GM23338 (cell line): ENCODE measurements around the gene FTH1. TPM values are rescaled to one million over a fixed set of nuclear protein-coding genes. Genes with fewer than 3 reads are reported as not detected.

Experiments used
- ATAC-seq: fragments of 200-7000 bp; cut with Tn5 transposase; 3 replicates; pipeline ENCODE4 v1.9.1; 2020
- DNase-seq: peaks from one replicate; pipeline ENCODE4 v3.0.0-alpha.2; 2015; ENCODE audit warnings: low spot score
- H2AFZ ChIP-seq: fragments of 200-600 bp; sonication (generic); 2 replicates; pipeline ENCODE4 v1.8.0; 2016; ENCODE audit warnings: antibody characterized with exemption, mild to moderate bottlenecking, moderate library complexity
- H3F3A ChIP-seq: fragments of 200-600 bp; sonication (generic); replicated peaks from 2 replicates; pipeline ENCODE4 v1.8.0; 2017; ENCODE audit warnings: antibody characterized with exemption, mixed run types, low read depth
- H3K27ac ChIP-seq: fragments of 200-600 bp; sonication (generic); 2 replicates; pipeline ENCODE4 v1.6.1; 2016; ENCODE audit warnings: low read depth
- H3K27me3 ChIP-seq: fragments of 200-600 bp; sonication (generic); 2 replicates; pipeline ENCODE4 v1.8.0; 2016; ENCODE audit warnings: mild to moderate bottlenecking, mixed run types, moderate library complexity; ENCODE audit not compliant: insufficient read depth
- H3K36me3 ChIP-seq: fragments of 200-600 bp; sonication (generic); 2 replicates; pipeline ENCODE4 v1.8.0; 2016; ENCODE audit warnings: mild to moderate bottlenecking; ENCODE audit not compliant: insufficient read depth
- H3K4me1 ChIP-seq: fragments of 200-600 bp; sonication (generic); 2 replicates; pipeline ENCODE4 v1.8.0; 2016; ENCODE audit warnings: mild to moderate bottlenecking, moderate library complexity; ENCODE audit not compliant: insufficient read depth
- H3K4me2 ChIP-seq: fragments of 200-600 bp; sonication (generic); 2 replicates; pipeline ENCODE4 v1.7.1; 2017; ENCODE audit warnings: mixed run types
- H3K4me3 ChIP-seq: fragments of 200-600 bp; sonication (generic); 2 replicates; pipeline ENCODE4 v1.6.1; 2016; ENCODE audit warnings: mixed run types
- H3K79me2 ChIP-seq: fragments of 200-600 bp; sonication (generic); replicated peaks from 2 replicates; pipeline ENCODE4 v1.8.0; 2017; ENCODE audit warnings: mild to moderate bottlenecking; ENCODE audit not compliant: insufficient read depth
- H3K9me2 ChIP-seq: fragments of 200-600 bp; sonication (generic); 2 replicates; pipeline ENCODE4 v1.8.0; 2017; ENCODE audit not compliant: insufficient read depth
- H4K20me1 ChIP-seq: fragments of 200-600 bp; sonication (generic); replicated peaks from 2 replicates; pipeline ENCODE4 v1.8.0; 2017; ENCODE audit warnings: mild to moderate bottlenecking; ENCODE audit not compliant: insufficient read depth
- H3K27ac Mint-ChIP-seq: 2 replicates; pipeline ENCODE4 v1.8.0; 2020; ENCODE audit warnings: inconsistent platforms, mild to moderate bottlenecking, moderate library complexity, mixed read lengths
- H3K27me3 Mint-ChIP-seq: 3 replicates; pipeline ENCODE4 v1.8.0; 2022; ENCODE audit warnings: low read depth, mild to moderate bottlenecking, moderate library complexity, mixed read lengths, inconsistent platforms; ENCODE audit not compliant: insufficient read depth, poor library complexity
- H3K36me3 Mint-ChIP-seq: 3 replicates; pipeline ENCODE4 v1.8.0; 2021; ENCODE audit warnings: low read depth, mild to moderate bottlenecking, inconsistent platforms, moderate library complexity, mixed read lengths
- H3K4me1 Mint-ChIP-seq: 3 replicates; pipeline ENCODE4 v1.8.0; 2020; ENCODE audit warnings: mild to moderate bottlenecking, inconsistent platforms, mixed read lengths
- H3K4me3 Mint-ChIP-seq: 3 replicates; pipeline ENCODE4 v1.8.0; 2021; ENCODE audit warnings: moderate library complexity, mild to moderate bottlenecking, inconsistent platforms, mixed read lengths
- H3K9me3 Mint-ChIP-seq: 3 replicates; pipeline ENCODE4 v1.8.0; 2020; ENCODE audit warnings: moderate library complexity, mild to moderate bottlenecking, inconsistent platforms, mixed read lengths
- CREB1 ChIP-seq: fragments of 250-450 bp; sonication (Bioruptor Pico); IDR thresholded peaks from 2 replicates; pipeline ENCODE4 v1.5.0; 2020; ENCODE audit warnings: low read depth, mild to moderate bottlenecking, moderate library complexity
- CTCF ChIP-seq, 2 experiments: fragments of 200-600 bp in 1 of 2; sonication (generic) in 1 of 2; conservative IDR thresholded peaks; 2 replicates each; pipeline versions ENCODE4 v1.5.1 to v1.6.1; 2016 to 2017; ENCODE audit warnings: antibody characterized with exemption in 2 of 2, low read depth in 2 of 2, mild to moderate bottlenecking in 2 of 2, moderate library complexity in 1 of 2
- ETS1 ChIP-seq: IDR thresholded peaks from 2 replicates; pipeline ENCODE4 v1.6.1; 2016; ENCODE audit warnings: antibody characterized with exemption
- EZH2phosphoT487 ChIP-seq: fragments of 200-600 bp; sonication (generic); IDR thresholded peaks from one replicate; pipeline ENCODE4 v1.8.1; 2018; ENCODE audit warnings: antibody characterized with exemption; ENCODE audit not compliant: unreplicated experiment
- JUNB ChIP-seq: IDR thresholded peaks from one replicate; pipeline ENCODE4 v1.6.1; 2016; ENCODE audit warnings: antibody characterized with exemption; ENCODE audit not compliant: unreplicated experiment
- POLR2AphosphoS5 ChIP-seq: IDR thresholded peaks from 2 replicates; pipeline ENCODE4 v1.6.1; 2016; ENCODE audit warnings: antibody characterized with exemption, low read depth
- REST ChIP-seq: IDR thresholded peaks from one replicate; pipeline ENCODE4 v1.6.1; 2018; ENCODE audit warnings: antibody characterized with exemption; ENCODE audit not compliant: unreplicated experiment
- STAT1 ChIP-seq: IDR thresholded peaks from one replicate; pipeline ENCODE4 v1.6.1; 2016; ENCODE audit warnings: antibody characterized with exemption; ENCODE audit not compliant: unreplicated experiment
- ZNF114 ChIP-seq: fragments of 250-450 bp; sonication (Bioruptor Pico); IDR thresholded peaks from 2 replicates; pipeline ENCODE4 v1.5.0; 2020; ENCODE audit warnings: mild to moderate bottlenecking, moderate library complexity
- ZNF462 ChIP-seq: fragments of 250-450 bp; sonication (Bioruptor Pico); IDR thresholded peaks from 2 replicates; pipeline ENCODE4 v1.5.0; 2020; ENCODE audit warnings: mild to moderate bottlenecking, moderate library complexity
- polyA plus RNA-seq: library from polyadenylated mRNA; unstranded; fragments of >200 nt; fragmentation: Nextera tagmentation; extraction: Ambion mirVana; gene quantifications from 2 replicates; pipeline ENCODE4 v1.2.1, GENCODE V29; 2016
- total RNA-seq: library from RNA; depleted of rRNA; stranded (reverse); fragments of >200 nt; shearing (Covaris generic); gene quantifications from 2 replicates; pipeline ENCODE4 v1.2.3, GENCODE V29; 2014

The FTH1 gene
- total and polyA plus RNA-seq, 2 experiments from 2014 or later: 718 to 2,750 TPM

- no peak for DNase-seq
- no peaks in the 10 kb centered on the region; the same call in 2 of the 3 replicates for H3K36me3 Mint-ChIP-seq
- no peaks in the 10 kb centered on the region for H3K9me2 ChIP-seq
- no peak overlapping the region for H3K4me3 Mint-ChIP-seq
- H3K9me3 Mint-ChIP-seq: peaks cover 33% of the 10 kb centered on the region
- TF ChIP-seq CREB1 (CRISPR knock-in tag): no peak
- no peak overlapping the region for H3K27ac ChIP-seq
- H3K27ac Mint-ChIP-seq: no peak overlapping the region
- H3K27me3 ChIP-seq: no peaks in the 10 kb centered on the region
- no peaks in the 10 kb centered on the region for H3K79me2 ChIP-seq
- H4K20me1 ChIP-seq: no peaks in the 10 kb centered on the region
- H2AFZ ChIP-seq: no peak overlapping the region
- ATAC-seq: no peak
- no peaks in the 10 kb centered on the region for H3K4me1 ChIP-seq
- H3K4me3 ChIP-seq: no peak overlapping the region
- peaks cover 3% of the 10 kb centered on the region for H3K27me3 Mint-ChIP-seq
- H3K4me1 Mint-ChIP-seq: no peaks in the 10 kb centered on the region
- H3F3A ChIP-seq: no peaks in the 10 kb centered on the region
- H3K36me3 ChIP-seq: no peaks in the 10 kb centered on the region
- H3K4me2 ChIP-seq: no peak overlapping the region
Observed at GRCh38 chr11:61935861-61936260, 31.6 kb downstream of the FTH1 start.

GRCh38 chr11:61930933-61931332 lies 36.5 kb downstream of the FTH1 start:
- no peaks in the 10 kb centered on the region for H3F3A ChIP-seq
- peaks cover 10% of the 10 kb centered on the region; the same call in 2 of the 3 replicates for H3K4me1 Mint-ChIP-seq
- TF ChIP-seq CTCF (conservative IDR thresholded peaks at IDR 0.05; ENCODE audit: low read depth in 2 of 2) (no peak), JUNB (no peak), CREB1 (CRISPR knock-in tag) (no peak), ZNF462 (CRISPR knock-in tag) (no peak), ZNF114 (CRISPR knock-in tag) (no peak), ETS1 (no peak), EZH2phosphoT487 (no peak), REST (no peak), POLR2AphosphoS5 (no peak), STAT1 (no peak)

More at GRCh38 chr11:61930933-61931332, 36.5 kb downstream of the FTH1 start:
- Histone ChIP-seq H3K36me3 (no peaks in the 10 kb centered on the region), H3K4me2 (no peak overlapping the region), H3K4me3 (no peak overlapping the region), H3K9me2 (no peaks in the 10 kb centered on the region), H3K27ac (no peak overlapping the region), H3K27me3 (no peaks in the 10 kb centered on the region), H4K20me1 (no peaks in the 10 kb centered on the region), H2AFZ (no peak overlapping the region), H3K79me2 (no peaks in the 10 kb centered on the region), H3K4me1 (peaks cover 3% of the 10 kb centered on the region; the same call in 1 of the 2 replicates)
- ATAC-seq (no peak), DNase-seq (no peak)
- Mint-ChIP-seq H3K27me3 (peaks cover 5% of the 10 kb centered on the region), H3K36me3 (no peaks in the 10 kb centered on the region), H3K4me3 (no peak overlapping the region), H3K27ac (no peak overlapping the region), H3K9me3 (peaks cover 15% of the 10 kb centered on the region)
